HepG2 (cell line): ENCODE results near the gene TIAM2. TPM values are rescaled to one million over a fixed set of nuclear protein-coding genes. Genes with fewer than 3 reads are reported as not detected.

Experiments used
- AHDC1 ChIP-seq: sonication (generic); formaldehyde crosslinking; IDR thresholded peaks from 2 replicates; pipeline ENCODE4 v1.5.1; 2020; ENCODE audit warnings: mild to moderate bottlenecking, missing genetic modification reagents, borderline replicate concordance
- ARHGAP35 ChIP-seq: sonication (generic); formaldehyde crosslinking; IDR thresholded peaks from 2 replicates; pipeline ENCODE4 v1.9.0; 2022; ENCODE audit warnings: mild to moderate bottlenecking, inconsistent platforms, moderate library complexity, missing genetic modification reagents, borderline replicate concordance
- ARNTL ChIP-seq: sonication (generic); formaldehyde crosslinking; IDR thresholded peaks from 2 replicates; pipeline ENCODE4 v1.4.0; 2020; ENCODE audit warnings: mild to moderate bottlenecking, missing genetic modification reagents
- BCL6 ChIP-seq: IDR thresholded peaks from 2 replicates; pipeline ENCODE4 v1.6.1; 2016; ENCODE audit warnings: missing genetic modification reagents, missing compliant biosample characterization
- JUND ChIP-seq: sonication (generic); formaldehyde crosslinking; IDR thresholded peaks from 2 replicates; pipeline ENCODE4 v1.8.0; 2022; ENCODE audit warnings: mild to moderate bottlenecking, missing genetic modification reagents
- MED8 ChIP-seq: sonication (generic); formaldehyde crosslinking; IDR thresholded peaks from 2 replicates; pipeline ENCODE4 v1.8.1; 2023; ENCODE audit warnings: mild to moderate bottlenecking, missing genetic modification reagents; ENCODE audit not compliant: insufficient replicate concordance
- MYNN ChIP-seq: sonication (generic); formaldehyde crosslinking; IDR thresholded peaks from 2 replicates; pipeline ENCODE4 v1.4.0; 2020; ENCODE audit warnings: mild to moderate bottlenecking, low read depth, missing genetic modification reagents
- NFKBIZ ChIP-seq: IDR thresholded peaks from 2 replicates; pipeline ENCODE4 v1.6.1; 2018; ENCODE audit warnings: missing genetic modification reagents, missing compliant biosample characterization
- POGK ChIP-seq: sonication (generic); formaldehyde crosslinking; conservative IDR thresholded peaks from 2 replicates; pipeline ENCODE4 v1.8.0; 2022; ENCODE audit warnings: mild to moderate bottlenecking, moderate library complexity, missing genetic modification reagents
- TBL1XR1 ChIP-seq: fragments of 150-350 bp; IDR thresholded peaks from 2 replicates; pipeline ENCODE4 v1.6.1; 2014; ENCODE audit warnings: borderline replicate concordance, low read length; ENCODE audit not compliant: partially characterized antibody
- TERF1 ChIP-seq: sonication (generic); formaldehyde crosslinking; IDR thresholded peaks from 2 replicates; pipeline ENCODE4 v1.8.0; 2022; ENCODE audit warnings: mild to moderate bottlenecking, missing genetic modification reagents, moderate library complexity
- TFDP1 ChIP-seq: IDR thresholded peaks from 2 replicates; pipeline ENCODE4 v1.6.1; 2016; ENCODE audit warnings: missing compliant biosample characterization, missing genetic modification reagents, borderline replicate concordance
- ZNF235 ChIP-seq: sonication (generic); formaldehyde crosslinking; IDR thresholded peaks from 2 replicates; pipeline ENCODE4 v1.8.1; 2023; ENCODE audit warnings: mild to moderate bottlenecking, missing genetic modification reagents, borderline replicate concordance
- ZNF333 ChIP-seq: sonication (generic); formaldehyde crosslinking; IDR thresholded peaks from 2 replicates; pipeline ENCODE4 v1.4.0; 2020; ENCODE audit warnings: mild to moderate bottlenecking, missing genetic modification reagents, borderline replicate concordance
- ZNF513 ChIP-seq: sonication (generic); formaldehyde crosslinking; conservative IDR thresholded peaks from 2 replicates; pipeline ENCODE4 v1.5.0; 2020; ENCODE audit warnings: missing genetic modification reagents
- ZNF563 ChIP-seq: sonication (generic); formaldehyde crosslinking; IDR thresholded peaks from 2 replicates; pipeline ENCODE4 v1.8.0; 2022; ENCODE audit warnings: mild to moderate bottlenecking, moderate library complexity, missing genetic modification reagents
- polyA plus RNA-seq, 8 experiments: library from polyadenylated mRNA; depleted of rRNA in 3 of 8; stranded (reverse) in 7 of 8; unstranded in 1 of 8; fragments of >200 nt; fragmentation: Illumina TruSeq in 4 of 8; extraction: Trizol in 4 of 8; gene quantifications; 2 replicates each; pipeline versions ENCODE4 v1.2.1 to v1.2.3, GENCODE V29; 2011 to 2016; ENCODE audit warnings: low read depth in 4 of 8, missing spikeins in 1 of 8, mixed read lengths in 1 of 8; ENCODE audit not compliant: insufficient read depth in 1 of 8
- total RNA-seq, 5 experiments: library from RNA; depleted of rRNA; stranded (reverse); fragments of >200 nt; fragmentation: Illumina TruSeq; extraction: Trizol; gene quantifications; 2 replicates each; pipeline ENCODE4 v1.2.3, GENCODE V29; 2016; ENCODE audit warnings: low read depth in 1 of 5

Gene TIAM2
- total and polyA plus RNA-seq, 2 of the 13 experiments (the other 11 are each of a cell fraction or from before 2014, with no cell fraction given) = 4.1 to 4.5 TPM

GRCh38 chr6:154995254-154996015 is at the start of gene TIAM2 (continued):
- TF ChIP-seq MED8 (CRISPR knock-in tag) = no peak
- TF ChIP-seq TFDP1 (CRISPR knock-in tag) = no peak
- TF ChIP-seq AHDC1 (CRISPR knock-in tag) = no peak
- peak; percentile 82 for TF ChIP-seq ARHGAP35 (CRISPR knock-in tag)
- TF ChIP-seq TBL1XR1 = no peak
- peak; percentile 57; the same call in 1 of the 2 replicates for TF ChIP-seq POGK (CRISPR knock-in tag)
- peak; percentile 78; the same call in 1 of the 2 replicates for TF ChIP-seq ZNF235 (CRISPR knock-in tag)
- 0 out of 2 replicates have a peak, but pooled peaks have one; percentile 28 for TF ChIP-seq ZNF563 (CRISPR knock-in tag)
- no peak for TF ChIP-seq ZNF513 (CRISPR knock-in tag)
- TF ChIP-seq JUND (CRISPR knock-in tag) = no peak
- 0 out of 2 replicates have a peak, but pooled peaks have one; percentile 51 for TF ChIP-seq MYNN (CRISPR knock-in tag)
- TF ChIP-seq NFKBIZ (CRISPR knock-in tag) = no peak
- no peak for TF ChIP-seq BCL6
- 0 out of 2 replicates have a peak, but pooled peaks have one; percentile 14 for TF ChIP-seq TERF1 (CRISPR knock-in tag)
- peak; percentile 69; the same call in 1 of the 2 replicates for TF ChIP-seq ZNF333 (CRISPR knock-in tag)
- no peak for TF ChIP-seq ARNTL
